AG04450 (cell line): ENCODE measurements around the gene HDDC3. TPM values are rescaled to one million over a fixed set of nuclear protein-coding genes. Genes with fewer than 3 reads are reported as not detected.

Experiments
- CTCF ChIA-PET: fragments of 300-600, 350-600 bp; formaldehyde crosslinking; extraction: SDS; loops from one replicate; lab custom pipeline; 2022; ENCODE audit warnings: antibody characterized with exemption, inconsistent platforms; lab: Charles Lee
- POLR2A ChIA-PET: fragments of 350-600 bp; formaldehyde crosslinking; extraction: SDS; loops from one replicate; lab custom pipeline; 2021; ENCODE audit warnings: antibody characterized with exemption, inconsistent platforms; lab: Yijun Ruan, JAX
- DNase-seq: peaks from one replicate; pipeline ENCODE4 v3.0.0-alpha.2; 2011; ENCODE audit warnings: low read depth, low spot score
- H3K27ac ChIP-seq: one replicate; pipeline ENCODE4 v1.5.1; 2012; ENCODE audit warnings: low read depth, low read length, control low read depth
- H3K27me3 ChIP-seq: one replicate; pipeline ENCODE4 v1.6.0; 2012; ENCODE audit warnings: low read length; ENCODE audit not compliant: control insufficient read depth, insufficient read depth
- H3K4me3 ChIP-seq: 2 replicates; pipeline ENCODE4 v1.5.1; 2011; ENCODE audit warnings: mild to moderate bottlenecking, low read depth, low read length, control low read depth
- H3K9me3 ChIP-seq: 2 replicates; pipeline ENCODE4 v1.5.1; 2012; ENCODE audit warnings: low read length; ENCODE audit not compliant: control insufficient read depth, insufficient read depth
- CTCF ChIP-seq: IDR thresholded peaks from 2 replicates; pipeline ENCODE4 v1.5.1; 2011; ENCODE audit warnings: low read depth, low read length, control low read depth, inconsistent platforms
- polyA plus RNA-seq: library from polyadenylated mRNA; depleted of rRNA; stranded (reverse); fragments of >200 nt; gene quantifications from 2 replicates; pipeline ENCODE4 v1.2.3, GENCODE V29; 2011

HDDC3 gene
- polyA plus RNA-seq, 1 experiment: 10.3 TPM

- CTCF ChIA-PET: interaction anchor here (1.0 to 2.3 kb wide), 3 partner anchors 9 to 102 kb away, joined by 3 to 8 read pairs (median 4); no protein-coding TSS in a partner anchor
- Histone ChIP-seq H3K4me3 (no peak overlapping the region), H3K27me3 (no peaks in the 10 kb centered on the region), H3K27ac (no peak overlapping the region), H3K9me3 (peaks cover 3% of the 10 kb centered on the region; the same call in 1 of the 2 replicates)
- DNase-seq: no peak
- no peak for TF ChIP-seq CTCF
- POLR2A ChIA-PET: interaction anchor here (1.2 kb wide), 1 partner anchor 12 kb away, joined by 3 read pairs; the partner anchor contains the start of gene UNC45A
Measured at GRCh38 chr15:90946941-90947576, 14.7 kb upstream of the HDDC3 start.

- POLR2A ChIA-PET: interaction anchor here (1.2 kb wide), 1 partner anchor 11 kb away, joined by 3 read pairs; the partner anchor contains the start of gene UNC45A
- Histone ChIP-seq H3K27me3 (no peaks in the 10 kb centered on the region), H3K4me3 (no peak overlapping the region), H3K27ac (no peak overlapping the region), H3K9me3 (peaks cover 3% of the 10 kb centered on the region; the same call in 1 of the 2 replicates)
- no peak for DNase-seq
- TF ChIP-seq CTCF: no peak
- CTCF ChIA-PET: interaction anchor here (0.6 to 2.3 kb wide), 5 partner anchors 10 to 103 kb away, joined by 3 to 8 read pairs (median 4); partner anchors contain the start of gene UNC45A
Measured at GRCh38 chr15:90946538-90946937, 14.2 kb upstream of the HDDC3 start.

GRCh38 chr15:90945091-90945490, 12.7 kb upstream of the HDDC3 start:
- no peak overlapping the region for H3K4me3 ChIP-seq
- no peak for TF ChIP-seq CTCF
- H3K9me3 ChIP-seq: peaks cover 3% of the 10 kb centered on the region; the same call in 1 of the 2 replicates
- CTCF ChIA-PET: interaction anchor here (1.5 to 4.5 kb wide), 2 partner anchors 11 to 12 kb away, joined by 11 to 27 read pairs; partner anchors contain the start of genes HDDC3 and UNC45A
- no peak overlapping the region for H3K27ac ChIP-seq
- DNase-seq: no peak
- no peaks in the 10 kb centered on the region for H3K27me3 ChIP-seq
- POLR2A ChIA-PET: no interaction called here

- no peaks in the 10 kb centered on the region for H3K27me3 ChIP-seq
- no peak for DNase-seq
- TF ChIP-seq CTCF: no peak
- H3K4me3 ChIP-seq: no peak overlapping the region
- no peaks in the 10 kb centered on the region for H3K9me3 ChIP-seq
- POLR2A ChIA-PET: no interaction called here
- H3K27ac ChIP-seq: no peak overlapping the region
- CTCF ChIA-PET: interaction anchor here (2.2 to 4.5 kb wide), 2 partner anchors 9 to 14 kb away, joined by 10 to 27 read pairs; partner anchors contain the start of genes HDDC3 and UNC45A
Measured at GRCh38 chr15:90942354-90943120, 10.2 kb upstream of the HDDC3 start.
